Measurements from ENCODE around the gene LIMK2.
A peak's percentile ranks its signal among the peaks of the same experiment; 100 is the strongest.

Gene LIMK2

DNA sequence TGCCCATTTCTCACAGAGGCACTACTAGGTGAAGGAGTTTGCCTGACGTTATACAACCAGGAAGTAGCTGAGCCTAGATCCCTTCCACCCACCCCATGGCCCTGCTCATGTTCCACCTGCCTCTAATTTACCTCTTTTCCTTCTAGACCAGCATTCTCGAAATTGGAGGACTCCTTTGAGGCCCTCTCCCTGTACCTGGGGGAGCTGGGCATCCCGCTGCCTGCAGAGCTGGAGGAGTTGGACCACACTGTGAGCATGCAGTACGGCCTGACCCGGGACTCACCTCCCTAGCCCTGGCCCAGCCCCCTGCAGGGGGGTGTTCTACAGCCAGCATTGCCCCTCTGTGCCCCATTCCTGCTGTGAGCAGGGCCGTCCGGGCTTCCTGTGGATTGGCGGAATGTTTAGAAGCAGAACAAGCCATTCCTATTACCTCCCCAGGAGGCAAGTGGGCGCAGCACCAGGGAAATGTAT is 66.1 kb downstream of the LIMK2 start:
- H3K4me3 ChIP-seq (ENCODE audit: low read length in 2 of 2) = no peak overlapping the region
- peaks cover 76 to 80% of the 10 kb centered on the region in 2 donors for H3K36me3 ChIP-seq (ENCODE audit: control insufficient read depth in 2 of 2, insufficient read depth in 2 of 2, low read length in 2 of 2)
- H3K4me1 ChIP-seq (ENCODE audit: control insufficient read depth in 2 of 2, insufficient read depth in 2 of 2, low read length in 2 of 2) = peaks cover 2 to 8% of the 10 kb centered on the region in 2 donors
- H3K9me3 ChIP-seq (ENCODE audit: control insufficient read depth in 2 of 2, low read length in 2 of 2) = no peaks in the 10 kb centered on the region
- peak overlapping the region; percentile 44 to 53 for H3K27ac ChIP-seq (ENCODE audit: low read depth in 2 of 2, low read length in 2 of 2)
- H3K9ac ChIP-seq (ENCODE audit: low read depth in 1 of 2, low read length in 2 of 2) = no peak overlapping the region
- no peaks in the 10 kb centered on the region for H3K27me3 ChIP-seq (ENCODE audit: control insufficient read depth in 2 of 2, insufficient read depth in 2 of 2, low read length in 2 of 2)

GRCh38 chr22:31278626-31279326 is 66.7 kb downstream of the LIMK2 start:
- Histone ChIP-seq H3K9me3 (ENCODE audit: control insufficient read depth in 2 of 2, low read length in 2 of 2) (no peaks in the 10 kb centered on the region), H3K27ac (ENCODE audit: low read depth in 2 of 2, low read length in 2 of 2) (peak overlapping the region; percentile 59 to 71), H3K4me1 (ENCODE audit: control insufficient read depth in 2 of 2, insufficient read depth in 2 of 2, low read length in 2 of 2) (peaks cover 0 to 8% of the 10 kb centered on the region in 2 donors), H3K36me3 (ENCODE audit: control insufficient read depth in 2 of 2, insufficient read depth in 2 of 2, low read length in 2 of 2) (peaks cover 77 to 82% of the 10 kb centered on the region in 2 donors), H3K9ac (ENCODE audit: low read depth in 1 of 2, low read length in 2 of 2) (no peak overlapping the region), H3K4me3 (ENCODE audit: low read length in 2 of 2) (no peak overlapping the region), H3K27me3 (ENCODE audit: control insufficient read depth in 2 of 2, insufficient read depth in 2 of 2, low read length in 2 of 2) (no peaks in the 10 kb centered on the region)

- H3K9me3 ChIP-seq (ENCODE audit: control insufficient read depth in 2 of 2, low read length in 2 of 2) = no peaks in the 10 kb centered on the region
- H3K4me3 ChIP-seq (ENCODE audit: low read length in 2 of 2) = no peak overlapping the region
- H3K4me1 ChIP-seq (ENCODE audit: control insufficient read depth in 2 of 2, insufficient read depth in 2 of 2, low read length in 2 of 2) = peaks cover 0 to 8% of the 10 kb centered on the region in 2 donors
- H3K36me3 ChIP-seq (ENCODE audit: control insufficient read depth in 2 of 2, insufficient read depth in 2 of 2, low read length in 2 of 2) = peaks cover 76 to 83% of the 10 kb centered on the region in 2 donors
- H3K27ac ChIP-seq (ENCODE audit: low read depth in 2 of 2, low read length in 2 of 2) = peak overlapping the region; percentile 59 to 71
- H3K27me3 ChIP-seq (ENCODE audit: control insufficient read depth in 2 of 2, insufficient read depth in 2 of 2, low read length in 2 of 2) = no peaks in the 10 kb centered on the region
- no peak overlapping the region for H3K9ac ChIP-seq (ENCODE audit: low read depth in 1 of 2, low read length in 2 of 2)
Measured at GRCh38 chr22:31279327-31279669, 67.2 kb downstream of the LIMK2 start.

- peaks cover 0 to 3% of the 10 kb centered on the region in 2 donors for H3K4me1 ChIP-seq (ENCODE audit: control insufficient read depth in 2 of 2, insufficient read depth in 2 of 2, low read length in 2 of 2)
- H3K36me3 ChIP-seq (ENCODE audit: control insufficient read depth in 2 of 2, insufficient read depth in 2 of 2, low read length in 2 of 2) = peaks cover 74 to 84% of the 10 kb centered on the region in 2 donors
- H3K9me3 ChIP-seq (ENCODE audit: control insufficient read depth in 2 of 2, low read length in 2 of 2) = no peaks in the 10 kb centered on the region
- no peaks in the 10 kb centered on the region for H3K27me3 ChIP-seq (ENCODE audit: control insufficient read depth in 2 of 2, insufficient read depth in 2 of 2, low read length in 2 of 2)
- peak overlapping the region; percentile 9 to 16 for H3K27ac ChIP-seq (ENCODE audit: low read depth in 2 of 2, low read length in 2 of 2)
- H3K9ac ChIP-seq (ENCODE audit: low read depth in 1 of 2, low read length in 2 of 2) = no peak overlapping the region
- H3K4me3 ChIP-seq (ENCODE audit: low read length in 2 of 2) = no peak overlapping the region
Measured at GRCh38 chr22:31279821-31280505, 67.9 kb downstream of the LIMK2 start.

DNA sequence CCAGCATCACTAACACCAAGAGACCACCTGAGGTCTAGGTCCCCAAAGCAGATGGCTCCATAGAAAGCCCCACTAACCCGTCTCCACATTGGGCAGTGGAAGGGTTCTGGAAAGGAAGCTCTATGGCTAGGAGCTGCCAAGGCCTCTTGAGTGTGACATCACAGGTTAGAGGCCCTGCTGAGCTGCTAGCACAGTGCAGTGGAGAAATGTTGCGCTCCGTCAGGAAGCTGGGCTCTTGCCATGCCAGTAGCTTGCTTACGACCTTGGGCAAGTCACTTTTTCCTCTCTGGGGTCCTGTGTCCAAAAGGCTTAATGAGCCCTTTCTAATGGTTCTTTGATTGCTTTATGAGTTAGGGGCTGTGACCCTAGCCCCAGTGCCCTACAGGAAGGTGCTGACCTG is 69.6 kb downstream of the LIMK2 start:
- Histone ChIP-seq H3K27ac (ENCODE audit: low read depth in 2 of 2, low read length in 2 of 2) (no peak overlapping the region), H3K27me3 (ENCODE audit: control insufficient read depth in 2 of 2, insufficient read depth in 2 of 2, low read length in 2 of 2) (no peaks in the 10 kb centered on the region), H3K4me3 (ENCODE audit: low read length in 2 of 2) (no peak overlapping the region), H3K9ac (ENCODE audit: low read depth in 1 of 2, low read length in 2 of 2) (no peak overlapping the region), H3K36me3 (ENCODE audit: control insufficient read depth in 2 of 2, insufficient read depth in 2 of 2, low read length in 2 of 2) (peaks cover 81 to 90% of the 10 kb centered on the region in 2 donors), H3K9me3 (ENCODE audit: control insufficient read depth in 2 of 2, low read length in 2 of 2) (no peaks in the 10 kb centered on the region), H3K4me1 (ENCODE audit: control insufficient read depth in 2 of 2, insufficient read depth in 2 of 2, low read length in 2 of 2) (peaks cover 0 to 3% of the 10 kb centered on the region in 2 donors)

DNA sequence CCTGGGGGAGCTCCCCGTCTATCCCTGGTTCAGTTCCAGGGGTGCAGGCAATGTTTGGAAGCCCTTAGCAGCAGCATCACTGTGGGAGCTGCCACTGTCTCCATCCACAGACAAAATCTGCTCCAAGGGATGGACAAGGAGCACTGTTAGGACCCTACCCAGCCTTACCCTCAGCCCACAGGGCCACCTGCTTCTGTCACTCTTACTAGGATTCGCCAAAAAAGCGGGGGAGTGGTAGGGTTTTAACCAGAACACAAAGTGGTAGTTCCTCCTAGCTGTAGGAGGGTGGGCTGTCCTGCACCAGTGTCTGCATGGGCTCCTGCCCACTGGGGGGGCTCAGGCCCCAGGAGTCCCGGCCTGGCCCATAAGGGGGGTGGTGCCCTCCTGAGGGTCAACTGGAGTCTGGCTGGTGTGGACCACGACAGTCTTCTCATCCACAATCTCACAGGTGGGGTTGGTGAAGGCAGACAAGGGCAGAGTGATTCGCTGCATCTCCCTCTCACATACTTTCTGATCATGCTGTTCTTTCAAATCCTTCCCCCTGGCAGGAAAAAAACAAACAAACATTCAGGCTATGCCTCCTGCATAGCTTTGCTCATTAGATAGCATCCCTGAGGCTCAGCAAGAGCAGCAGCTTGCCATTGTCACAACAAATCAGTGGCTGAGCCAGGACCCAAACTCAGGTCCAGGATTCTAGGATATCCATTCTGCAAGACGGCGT is 70.8 kb downstream of the LIMK2 start:
- Histone ChIP-seq H3K9ac (ENCODE audit: low read depth in 1 of 2, low read length in 2 of 2) (no peak overlapping the region), H3K27ac (ENCODE audit: low read depth in 2 of 2, low read length in 2 of 2) (no peak overlapping the region), H3K4me1 (ENCODE audit: control insufficient read depth in 2 of 2, insufficient read depth in 2 of 2, low read length in 2 of 2) (peaks cover 0 to 3% of the 10 kb centered on the region in 2 donors), H3K4me3 (ENCODE audit: low read length in 2 of 2) (no peak overlapping the region), H3K9me3 (ENCODE audit: control insufficient read depth in 2 of 2, low read length in 2 of 2) (no peaks in the 10 kb centered on the region), H3K27me3 (ENCODE audit: control insufficient read depth in 2 of 2, insufficient read depth in 2 of 2, low read length in 2 of 2) (no peaks in the 10 kb centered on the region), H3K36me3 (ENCODE audit: control insufficient read depth in 2 of 2, insufficient read depth in 2 of 2, low read length in 2 of 2) (peaks cover 78 to 86% of the 10 kb centered on the region in 2 donors)

GRCh38 chr22:31284281-31285155 is 72.4 kb downstream of the LIMK2 start:
- H3K9me3 ChIP-seq (ENCODE audit: control insufficient read depth in 2 of 2, low read length in 2 of 2) = no peaks in the 10 kb centered on the region
- H3K36me3 ChIP-seq (ENCODE audit: control insufficient read depth in 2 of 2, insufficient read depth in 2 of 2, low read length in 2 of 2) = peaks cover 72 to 80% of the 10 kb centered on the region in 2 donors
- no peaks in the 10 kb centered on the region for H3K27me3 ChIP-seq (ENCODE audit: control insufficient read depth in 2 of 2, insufficient read depth in 2 of 2, low read length in 2 of 2)
- peak overlapping the region in 1 of 2 donors; percentile 36 for H3K9ac ChIP-seq (ENCODE audit: low read depth in 1 of 2, low read length in 2 of 2)
- H3K4me1 ChIP-seq (ENCODE audit: control insufficient read depth in 2 of 2, insufficient read depth in 2 of 2, low read length in 2 of 2) = peaks cover 10 to 12% of the 10 kb centered on the region in 2 donors
- H3K27ac ChIP-seq (ENCODE audit: low read depth in 2 of 2, low read length in 2 of 2) = peak overlapping the region; percentile 59 to 64
- no peak overlapping the region for H3K4me3 ChIP-seq (ENCODE audit: low read length in 2 of 2)

DNA sequence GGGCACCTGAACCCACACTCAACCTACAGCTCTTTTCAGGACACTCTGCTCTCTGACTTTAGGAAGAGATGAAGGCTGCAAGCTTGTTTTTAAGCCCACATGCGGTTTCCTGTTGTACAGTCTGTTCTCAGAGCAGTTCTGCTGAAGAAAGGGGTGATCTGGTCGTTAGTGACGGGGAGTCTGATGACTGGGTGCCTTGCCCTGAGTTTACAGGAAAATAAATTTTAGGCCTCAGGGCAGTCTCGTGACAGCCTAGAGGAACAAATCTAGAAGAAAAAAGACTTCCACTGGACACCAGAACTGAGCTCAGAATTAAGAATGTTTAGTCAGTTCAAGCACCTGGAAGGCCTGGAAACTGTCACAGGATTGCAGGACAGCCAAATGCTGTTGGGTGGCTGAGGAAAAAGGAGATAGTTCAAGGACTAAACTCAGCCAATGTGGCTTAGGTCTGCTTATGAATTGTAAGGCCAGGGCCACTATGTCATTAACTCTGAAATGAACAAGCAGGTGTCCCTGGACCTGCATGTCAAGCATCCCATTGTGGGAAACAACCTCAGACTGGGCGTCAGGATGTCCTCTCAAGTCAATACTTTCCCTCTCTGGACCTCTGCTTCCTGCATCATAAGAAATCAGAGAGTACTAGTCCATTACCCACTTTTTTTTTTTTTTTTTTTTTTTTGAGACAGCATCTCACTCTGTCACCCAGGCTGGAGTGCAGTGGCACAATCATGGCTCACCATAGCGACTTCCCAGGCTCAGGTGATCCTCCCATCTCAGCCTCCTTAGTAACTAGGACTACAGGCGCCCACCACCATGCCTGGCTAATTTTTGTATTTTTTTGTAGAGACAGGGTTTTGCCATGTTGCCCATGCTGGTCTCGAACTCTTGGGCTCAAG is 74.5 kb downstream of the LIMK2 start:
- Histone ChIP-seq H3K27ac (ENCODE audit: low read depth in 2 of 2, low read length in 2 of 2) (peak overlapping the region; percentile 64 to 77), H3K27me3 (ENCODE audit: control insufficient read depth in 2 of 2, insufficient read depth in 2 of 2, low read length in 2 of 2) (no peaks in the 10 kb centered on the region), H3K4me3 (ENCODE audit: low read length in 2 of 2) (no peak overlapping the region), H3K4me1 (ENCODE audit: control insufficient read depth in 2 of 2, insufficient read depth in 2 of 2, low read length in 2 of 2) (peaks cover 15 to 19% of the 10 kb centered on the region in 2 donors), H3K36me3 (ENCODE audit: control insufficient read depth in 2 of 2, insufficient read depth in 2 of 2, low read length in 2 of 2) (peaks cover 56 to 63% of the 10 kb centered on the region in 2 donors), H3K9ac (ENCODE audit: low read depth in 1 of 2, low read length in 2 of 2) (peak overlapping the region; percentile 14 to 30), H3K9me3 (ENCODE audit: control insufficient read depth in 2 of 2, low read length in 2 of 2) (no peaks in the 10 kb centered on the region)

Measured in mucosa of rectum (tissue), 2 donors.